A549 (cell line): ENCODE measurements around the gene TPD52L1. TPM values are rescaled to one million over a fixed set of nuclear protein-coding genes. Genes with fewer than 3 reads are reported as not detected.
A peak's percentile ranks its signal among the peaks of the same experiment; 100 is the strongest.

ENCODE experiments used
- ATAC-seq, 2 experiments: fragments of 200-7000 bp in 1 of 2; fragments of >200 bp in 1 of 2; cut with Nextera tagmentation in 1 of 2; cut with Tn5 transposase in 1 of 2; 3 replicates each; pipeline versions ENCODE4 v1.8.0 to v1.9.1; 2018 to 2020; ENCODE audit warnings: mild to moderate bottlenecking in 1 of 2, moderate library complexity in 1 of 2
- CTCF ChIA-PET: fragments of 300-600 bp; sonication (Branson Sonifier 250); formaldehyde crosslinking; extraction: SDS; loops from one replicate; lab custom pipeline; 2021; ENCODE audit warnings: antibody characterized with exemption, inconsistent platforms; lab: Yijun Ruan, JAX
- POLR2A ChIA-PET: fragments of 350-600 bp; formaldehyde crosslinking; extraction: SDS; loops from one replicate; lab custom pipeline; 2021; ENCODE audit warnings: antibody characterized with exemption, inconsistent platforms; lab: Yijun Ruan, JAX
- DNase-seq, 2 experiments: peaks; one replicate each; pipeline versions ENCODE4 v3.0.0 to v3.0.0-alpha.2; 2011 to 2016; ENCODE audit warnings: low read depth in 1 of 2, low spot score in 1 of 2
- FAIRE-seq: peaks from 2 replicates; lab custom pipeline; 2011; peaks lifted over from hg19 to GRCh38; lab: Jason Lieb, UNC
- H3K27ac ChIP-seq, 2 experiments: fragments of >200 bp; sonication (Bioruptor Twin); formaldehyde crosslinking; 3 replicates each; pipeline ENCODE4 v1.5.1; 2016 to 2017
- H3K4me1 ChIP-seq: fragments of >200 bp; sonication (Bioruptor Twin); formaldehyde crosslinking; 3 replicates; pipeline ENCODE4 v1.6.1; 2016
- H3K4me2 ChIP-seq: fragments of >200 bp; sonication (Bioruptor Twin); formaldehyde crosslinking; 3 replicates; pipeline ENCODE4 v1.6.1; 2016
- H3K4me3 ChIP-seq: fragments of >200 bp; sonication (Bioruptor Twin); formaldehyde crosslinking; 3 replicates; pipeline ENCODE4 v1.5.1; 2016
- H3K9me3 ChIP-seq: fragments of >200 bp; sonication (Bioruptor Twin); formaldehyde crosslinking; 3 replicates; pipeline ENCODE4 v1.6.1; 2016
- CBX2 ChIP-seq: fragments of 200-600 bp; sonication (generic); IDR thresholded peaks from 2 replicates; pipeline ENCODE4 v1.6.1; 2016; ENCODE audit warnings: low read depth, mild to moderate bottlenecking, borderline replicate concordance
- CBX8 ChIP-seq: fragments of 200-600 bp; sonication (generic); IDR thresholded peaks from 2 replicates; pipeline ENCODE4 v1.6.1; 2016
- CHD2 ChIP-seq: fragments of 150-350 bp; IDR thresholded peaks from 2 replicates; pipeline ENCODE4 v1.6.1; 2014; ENCODE audit warnings: low read length; ENCODE audit not compliant: partially characterized antibody
- ESRRA ChIP-seq: fragments of 150-350 bp; IDR thresholded peaks from 2 replicates; pipeline ENCODE4 v1.6.1; 2014; ENCODE audit warnings: mild to moderate bottlenecking, low read length, borderline replicate concordance
- HOXB13 ChIP-seq: fragments of 250-450 bp; sonication (Bioruptor Pico); IDR thresholded peaks from 2 replicates; pipeline ENCODE4 v1.5.0; 2020; ENCODE audit warnings: low read depth, mild to moderate bottlenecking, moderate library complexity
- HOXB5 ChIP-seq: fragments of 250-450 bp; sonication (Bioruptor Pico); IDR thresholded peaks from 2 replicates; pipeline ENCODE4 v1.5.0; 2020; ENCODE audit warnings: mild to moderate bottlenecking, moderate library complexity
- JUNB ChIP-seq: fragments of >200 bp; sonication (Bioruptor Twin); formaldehyde crosslinking; IDR thresholded peaks from 2 replicates; pipeline ENCODE4 v1.6.1; 2016
- KDM1A ChIP-seq: fragments of 200-600 bp; sonication (generic); IDR thresholded peaks from 2 replicates; pipeline ENCODE4 v1.6.1; 2016; ENCODE audit warnings: low read depth, mild to moderate bottlenecking
- MAFK ChIP-seq: fragments of 450-650 bp; IDR thresholded peaks from 2 replicates; pipeline ENCODE4 v1.6.1; 2014; ENCODE audit not compliant: partially characterized antibody
- MAX ChIP-seq: IDR thresholded peaks from 2 replicates; pipeline ENCODE4 v1.6.1; 2012
- MAZ ChIP-seq: fragments of 150-350 bp; IDR thresholded peaks from 2 replicates; pipeline ENCODE4 v1.6.1; 2014; ENCODE audit warnings: antibody characterized with exemption, low read depth, low read length, borderline replicate concordance
- NPAS2 ChIP-seq: fragments of 250-450 bp; sonication (Bioruptor Pico); IDR thresholded peaks from 2 replicates; pipeline ENCODE4 v1.8.0; 2022; ENCODE audit warnings: mild to moderate bottlenecking, moderate library complexity, borderline replicate concordance
- NR3C1 ChIP-seq: fragments of >200 bp; sonication (Bioruptor Twin); formaldehyde crosslinking; IDR thresholded peaks from 3 replicates; pipeline ENCODE4 v1.6.1; 2017
- POLR2A ChIP-seq: IDR thresholded peaks from 2 replicates; pipeline ENCODE4 v1.6.1; 2012; ENCODE audit warnings: mild to moderate bottlenecking, low read length
- RARB ChIP-seq: fragments of 250-450 bp; sonication (Bioruptor Pico); IDR thresholded peaks from 2 replicates; pipeline ENCODE4 v1.8.0; 2021; ENCODE audit warnings: mild to moderate bottlenecking, moderate library complexity
- SREBF2 ChIP-seq: fragments of 450-650 bp; IDR thresholded peaks from 2 replicates; pipeline ENCODE4 v1.6.1; 2014; ENCODE audit warnings: mild to moderate bottlenecking, moderate library complexity
- ZSCAN20 ChIP-seq: fragments of 250-450 bp; sonication (Bioruptor Pico); IDR thresholded peaks from 2 replicates; pipeline ENCODE4 v1.8.0; 2022; ENCODE audit warnings: mild to moderate bottlenecking, moderate library complexity
- WGBS: methylation state at CpG from one replicate; pipeline ENCODE4 v1.1.6; 2017; ENCODE audit errors: missing lambda C conversion rate; 5-methylcytosine and 5-hydroxymethylcytosine counted together
- polyA plus RNA-seq, 4 experiments: library from polyadenylated mRNA; depleted of rRNA in 3 of 4; stranded (reverse); fragments of >200 nt; fragmentation: RNase III in 1 of 4; extraction: RNeasy Plus Mini Kit Qiagen cat#74134 plus additional on column Dnase treatment in 1 of 4; gene quantifications; 2 replicates in 3 of 4; 3 replicates in 1 of 4; pipeline ENCODE4 v1.2.3, GENCODE V29; 2011 to 2017
- TF ChIP-seq, protein P1 (sequence below): fragments of >200 bp; sonication (Bioruptor Twin); formaldehyde crosslinking; IDR thresholded peaks from 3 replicates; pipeline ENCODE4 v1.5.1; 2016
- TF ChIP-seq, protein P2 (sequence below): fragments of >200 bp; sonication (Bioruptor Twin); formaldehyde crosslinking; IDR thresholded peaks from 3 replicates; pipeline ENCODE4 v1.6.1; 2016
- TF ChIP-seq, protein P3 (sequence below): IDR thresholded peaks from 2 replicates; pipeline ENCODE4 v1.6.1; 2012
- TF ChIP-seq, protein P4 (sequence below): fragments of 150-350 bp; IDR thresholded peaks from 2 replicates; pipeline ENCODE4 v1.6.1; 2014; ENCODE audit warnings: low read depth, mild to moderate bottlenecking, low read length

TPD52L1 gene
- polyA plus RNA-seq, 2 of the 4 experiments (the other 2 are of a cell fraction): 90.1 to 144 TPM

DNA sequence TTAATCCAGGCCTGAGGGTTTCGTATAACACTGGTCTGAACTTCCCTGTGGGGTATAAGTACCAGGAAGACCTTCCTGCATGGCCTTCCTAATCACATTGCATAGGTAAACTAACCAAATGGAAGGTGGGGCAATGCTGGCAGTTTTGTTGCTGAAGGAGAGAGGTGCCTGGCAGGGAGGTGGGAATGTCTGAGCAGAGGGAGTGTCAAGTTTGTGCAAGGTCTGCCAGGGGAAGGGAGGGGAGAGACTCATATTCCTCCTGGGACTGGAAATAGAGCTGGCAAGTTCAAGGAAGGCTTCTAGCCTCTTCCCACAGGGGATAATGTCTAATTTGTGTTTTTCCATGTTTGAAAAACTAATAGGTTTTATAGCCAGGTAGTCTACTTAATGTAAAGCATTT lies 77.6 kb downstream of the TPD52L1 start:
- Histone ChIP-seq H3K27ac (0 out of 6 replicates have a peak overlapping the region, but pooled peaks of 1 of the 2 experiments have one; percentile 21), H3K4me3 (no peak overlapping the region), H3K9me3 (no peaks in the 10 kb centered on the region), H3K4me1 (peaks cover 23% of the 10 kb centered on the region)
- POLR2A ChIA-PET: no interaction called here
- CTCF ChIA-PET: no interaction called here
- no peak for FAIRE-seq
- DNase-seq: no peak
- TF ChIP-seq SREBF2 (no peak), CHD2 (no peak), NR3C1 (no peak), ZSCAN20 (CRISPR knock-in tag) (no peak), NPAS2 (CRISPR knock-in tag) (no peak), RARB (CRISPR knock-in tag) (no peak), MAFK (no peak), CBX8 (no peak), HOXB13 (no peak), HOXB5 (no peak), MAX (no peak)
- TF ChIP-seq, protein P1, sequence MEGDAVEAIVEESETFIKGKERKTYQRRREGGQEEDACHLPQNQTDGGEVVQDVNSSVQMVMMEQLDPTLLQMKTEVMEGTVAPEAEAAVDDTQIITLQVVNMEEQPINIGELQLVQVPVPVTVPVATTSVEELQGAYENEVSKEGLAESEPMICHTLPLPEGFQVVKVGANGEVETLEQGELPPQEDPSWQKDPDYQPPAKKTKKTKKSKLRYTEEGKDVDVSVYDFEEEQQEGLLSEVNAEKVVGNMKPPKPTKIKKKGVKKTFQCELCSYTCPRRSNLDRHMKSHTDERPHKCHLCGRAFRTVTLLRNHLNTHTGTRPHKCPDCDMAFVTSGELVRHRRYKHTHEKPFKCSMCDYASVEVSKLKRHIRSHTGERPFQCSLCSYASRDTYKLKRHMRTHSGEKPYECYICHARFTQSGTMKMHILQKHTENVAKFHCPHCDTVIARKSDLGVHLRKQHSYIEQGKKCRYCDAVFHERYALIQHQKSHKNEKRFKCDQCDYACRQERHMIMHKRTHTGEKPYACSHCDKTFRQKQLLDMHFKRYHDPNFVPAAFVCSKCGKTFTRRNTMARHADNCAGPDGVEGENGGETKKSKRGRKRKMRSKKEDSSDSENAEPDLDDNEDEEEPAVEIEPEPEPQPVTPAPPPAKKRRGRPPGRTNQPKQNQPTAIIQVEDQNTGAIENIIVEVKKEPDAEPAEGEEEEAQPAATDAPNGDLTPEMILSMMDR: no peak
- TF ChIP-seq, protein P2, sequence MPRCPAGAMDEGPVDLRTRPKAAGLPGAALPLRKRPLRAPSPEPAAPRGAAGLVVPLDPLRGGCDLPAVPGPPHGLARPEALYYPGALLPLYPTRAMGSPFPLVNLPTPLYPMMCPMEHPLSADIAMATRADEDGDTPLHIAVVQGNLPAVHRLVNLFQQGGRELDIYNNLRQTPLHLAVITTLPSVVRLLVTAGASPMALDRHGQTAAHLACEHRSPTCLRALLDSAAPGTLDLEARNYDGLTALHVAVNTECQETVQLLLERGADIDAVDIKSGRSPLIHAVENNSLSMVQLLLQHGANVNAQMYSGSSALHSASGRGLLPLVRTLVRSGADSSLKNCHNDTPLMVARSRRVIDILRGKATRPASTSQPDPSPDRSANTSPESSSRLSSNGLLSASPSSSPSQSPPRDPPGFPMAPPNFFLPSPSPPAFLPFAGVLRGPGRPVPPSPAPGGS: no peak
- TF ChIP-seq, all 56 proteins: peak for 0
- WGBS: 90% methylated on average over 1 of the region's 1 CpG
- H3K4me2 ChIP-seq: no peak overlapping the region
- ATAC-seq: no peak

DNA sequence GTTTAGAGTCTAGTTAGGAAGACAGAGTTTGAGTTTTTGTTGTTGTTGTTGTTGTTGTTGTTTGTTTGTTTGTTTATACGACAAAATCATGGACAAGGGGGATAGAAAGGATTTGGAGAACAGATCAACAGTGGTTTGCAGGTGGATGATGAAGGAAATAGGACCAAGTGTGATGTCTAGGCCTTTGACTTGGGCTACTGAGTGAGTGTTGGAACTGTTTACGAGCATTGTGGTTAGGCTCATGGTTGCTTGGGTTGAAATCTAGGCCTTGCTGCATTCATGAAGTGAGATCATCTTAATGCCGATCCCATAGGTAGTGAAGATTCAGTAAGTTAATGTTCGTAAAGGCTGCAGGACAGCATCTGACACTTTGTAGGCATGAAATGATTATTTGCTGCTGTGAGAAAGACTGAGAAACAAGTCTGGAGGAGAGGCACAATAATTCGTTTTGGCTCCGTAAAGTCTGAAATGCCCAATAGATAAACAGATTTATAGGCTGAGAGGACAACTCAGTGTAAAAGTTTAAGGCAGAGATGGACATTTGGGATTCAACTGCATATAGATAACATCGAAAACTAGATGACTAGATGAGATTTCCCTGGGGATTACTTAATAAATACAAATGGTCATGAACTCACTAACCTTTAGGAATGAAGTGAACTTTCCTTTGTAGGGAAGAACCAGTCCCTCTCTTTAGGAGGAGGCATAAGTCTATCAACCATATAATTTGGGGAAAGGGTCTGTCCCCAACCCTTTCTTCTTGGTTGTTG lies 78.2 kb downstream of the TPD52L1 start:
- no peak overlapping the region for H3K4me3 ChIP-seq
- DNase-seq: no peak
- ATAC-seq: no peak
- H3K9me3 ChIP-seq: no peaks in the 10 kb centered on the region
- TF ChIP-seq MAFK: no peak
- no peak for TF ChIP-seq MAZ
- TF ChIP-seq, protein P3, sequence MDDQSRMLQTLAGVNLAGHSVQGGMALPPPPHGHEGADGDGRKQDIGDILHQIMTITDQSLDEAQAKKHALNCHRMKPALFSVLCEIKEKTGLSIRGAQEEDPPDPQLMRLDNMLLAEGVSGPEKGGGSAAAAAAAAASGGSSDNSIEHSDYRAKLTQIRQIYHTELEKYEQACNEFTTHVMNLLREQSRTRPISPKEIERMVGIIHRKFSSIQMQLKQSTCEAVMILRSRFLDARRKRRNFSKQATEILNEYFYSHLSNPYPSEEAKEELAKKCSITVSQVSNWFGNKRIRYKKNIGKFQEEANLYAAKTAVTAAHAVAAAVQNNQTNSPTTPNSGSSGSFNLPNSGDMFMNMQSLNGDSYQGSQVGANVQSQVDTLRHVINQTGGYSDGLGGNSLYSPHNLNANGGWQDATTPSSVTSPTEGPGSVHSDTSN: no peak
- TF ChIP-seq, protein P4, sequence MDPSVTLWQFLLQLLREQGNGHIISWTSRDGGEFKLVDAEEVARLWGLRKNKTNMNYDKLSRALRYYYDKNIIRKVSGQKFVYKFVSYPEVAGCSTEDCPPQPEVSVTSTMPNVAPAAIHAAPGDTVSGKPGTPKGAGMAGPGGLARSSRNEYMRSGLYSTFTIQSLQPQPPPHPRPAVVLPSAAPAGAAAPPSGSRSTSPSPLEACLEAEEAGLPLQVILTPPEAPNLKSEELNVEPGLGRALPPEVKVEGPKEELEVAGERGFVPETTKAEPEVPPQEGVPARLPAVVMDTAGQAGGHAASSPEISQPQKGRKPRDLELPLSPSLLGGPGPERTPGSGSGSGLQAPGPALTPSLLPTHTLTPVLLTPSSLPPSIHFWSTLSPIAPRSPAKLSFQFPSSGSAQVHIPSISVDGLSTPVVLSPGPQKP: no peak
- TF ChIP-seq POLR2A: no peak
- TF ChIP-seq, protein P2: no peak
- TF ChIP-seq ZSCAN20 (CRISPR knock-in tag): no peak
- TF ChIP-seq, protein P1: no peak
- TF ChIP-seq CBX2: no peak
- no peak for TF ChIP-seq JUNB
- TF ChIP-seq KDM1A: no peak
- no peak for TF ChIP-seq ESRRA
- TF ChIP-seq, all 56 proteins: peak for 0
- peaks cover 29% of the 10 kb centered on the region for H3K4me1 ChIP-seq
- H3K4me2 ChIP-seq: no peak overlapping the region
- POLR2A ChIA-PET: no interaction called here
- FAIRE-seq: no peak
- H3K27ac ChIP-seq: no peak overlapping the region
- CTCF ChIA-PET: no interaction called here
- WGBS: 83% methylated on average over 7 of the region's 7 CpGs
